HepG2 (cell line): ENCODE measurements around the gene MEAK7. TPM values are rescaled to one million over a fixed set of nuclear protein-coding genes. Genes with fewer than 3 reads are reported as not detected.

Source experiments
- ATAC-seq: fragments of 200-7000 bp; cut with Tn5 transposase; 3 replicates; pipeline ENCODE4 v1.9.1; 2020; ENCODE audit warnings: mild to moderate bottlenecking, moderate library complexity
- BruUV-seq: library from RNA; stranded (reverse); fragments of 400-500 nt; replicated peaks from 2 replicates; lab custom pipeline; 2021; lab: Mats Ljungman, UMichigan
- CTCF ChIA-PET: fragments of 300-600 bp; formaldehyde crosslinking; extraction: SDS; loops from one replicate; lab custom pipeline; 2021; ENCODE audit warnings: low total read pairs, inconsistent platforms, low intra/inter-chr PET ratio; lab: Yijun Ruan, JAX
- POLR2A ChIA-PET: fragments of 350-600 bp; sonication (Branson Sonifier 250); formaldehyde crosslinking; loops from one replicate; lab custom pipeline; 2020; ENCODE audit warnings: antibody characterized with exemption, inconsistent platforms; lab: Yijun Ruan, JAX
- DNase-seq: peaks from one replicate; pipeline ENCODE4 v3.0.0-alpha.2; 2015; ENCODE audit warnings: low spot score
- FAIRE-seq: peaks from 3 replicates; lab custom pipeline; 2011; peaks lifted over from hg19 to GRCh38; lab: Jason Lieb, UNC
- H2AFZ ChIP-seq: one replicate; pipeline ENCODE4 v1.6.1; 2011; ENCODE audit warnings: low read length, inconsistent platforms
- H3K27ac ChIP-seq: fragments of 300-600 bp; 3 replicates; pipeline ENCODE4 v1.8.0; 2011; ENCODE audit warnings: mixed run types, mild to moderate bottlenecking, mixed read lengths, low read length, inconsistent platforms; ENCODE audit not compliant: insufficient read depth; ENCODE audit errors: extremely low read length
- H3K27me3 ChIP-seq, 2 experiments: fragments of 200-600 bp in 1 of 2; 2 replicates in 1 of 2; 3 replicates in 1 of 2; pipeline versions ENCODE4 v1.6.0 to v1.8.0; 2011; ENCODE audit warnings: low read length in 2 of 2, mild to moderate bottlenecking in 2 of 2, moderate library complexity in 2 of 2, inconsistent platforms in 1 of 2; ENCODE audit not compliant: insufficient read depth in 2 of 2, control insufficient read depth in 1 of 2
- H3K36me3 ChIP-seq, 2 experiments: fragments of 200-600 bp in 1 of 2; replicated peaks in 1 of 2; 2 replicates in 1 of 2; 3 replicates in 1 of 2; pipeline versions ENCODE4 v1.5.1 to v1.8.0; 2011; ENCODE audit warnings: low read length in 2 of 2, inconsistent platforms in 1 of 2; ENCODE audit not compliant: insufficient read depth in 2 of 2, control insufficient read depth in 1 of 2
- H3K4me1 ChIP-seq: 2 replicates; pipeline ENCODE4 v1.5.1; 2012; ENCODE audit warnings: low read length, inconsistent platforms; ENCODE audit not compliant: insufficient read depth
- H3K4me2 ChIP-seq: 2 replicates; pipeline ENCODE4 v1.6.0; 2011; ENCODE audit warnings: low read depth, low read length, inconsistent platforms
- H3K4me3 ChIP-seq, 3 experiments: fragments of 200-600 bp in 1 of 3; sonication (generic), shearing (Covaris generic) in 1 of 3; replicated peaks in 1 of 3; 2 replicates each; pipeline ENCODE4 v1.5.1; 2011 to 2016; ENCODE audit warnings: low read length in 3 of 3, inconsistent platforms in 2 of 3, low read depth in 2 of 3, mild to moderate bottlenecking in 2 of 3, control low read depth in 1 of 3, mixed read lengths in 1 of 3; ENCODE audit not compliant: insufficient read depth in 1 of 3
- H3K79me2 ChIP-seq: one replicate; pipeline ENCODE4 v1.6.1; 2011; ENCODE audit warnings: low read length, inconsistent platforms; ENCODE audit not compliant: insufficient read depth
- H3K9ac ChIP-seq: 2 replicates; pipeline ENCODE4 v1.6.0; 2011; ENCODE audit warnings: mild to moderate bottlenecking, low read depth, low read length, inconsistent platforms; ENCODE audit not compliant: insufficient read depth
- H3K9me3 ChIP-seq: 2 replicates; pipeline ENCODE4 v1.5.1; 2012; ENCODE audit warnings: mild to moderate bottlenecking, low read length
- H4K20me1 ChIP-seq: 2 replicates; pipeline ENCODE4 v1.6.0; 2011; ENCODE audit warnings: inconsistent platforms, mild to moderate bottlenecking, low read length, moderate library complexity; ENCODE audit not compliant: insufficient read depth
- TEAD2 ChIP-seq: sonication (generic); formaldehyde crosslinking; IDR thresholded peaks from 2 replicates; pipeline ENCODE4 v1.9.0; 2021; ENCODE audit warnings: missing genetic modification reagents
- ZNF431 ChIP-seq: sonication (generic); formaldehyde crosslinking; IDR thresholded peaks from 2 replicates; pipeline ENCODE4 v1.9.0; 2022; ENCODE audit warnings: missing genetic modification reagents, low read depth, mild to moderate bottlenecking, borderline replicate concordance
- ZNF879 ChIP-seq: sonication (generic); formaldehyde crosslinking; IDR thresholded peaks from 2 replicates; pipeline ENCODE4 v1.8.1; 2023; ENCODE audit warnings: missing genetic modification reagents
- WGBS: methylation state at CpG from one replicate; pipeline ENCODE4 v1.1.6; 2017; ENCODE audit warnings: low lambda C conversion rate; 5-methylcytosine and 5-hydroxymethylcytosine counted together
- in situ Hi-C: cut with HindIII; loops from 2 replicates; pipeline ENCODE4 v1.10.0; 2017; ENCODE audit warnings: low pct_unique_long_range_greater_than_20kb; ENCODE audit not compliant: extremely low pct_ligation_motif_present
- intact Hi-C: fragments of 100-400 bp; cut with micrococcal nuclease; formaldehyde crosslinking; loops from one replicate; pipeline ENCODE4 v1.10.0; 2022; ENCODE audit not compliant: unreplicated experiment
- polyA plus RNA-seq, 8 experiments: library from polyadenylated mRNA; depleted of rRNA in 3 of 8; stranded (reverse) in 7 of 8; unstranded in 1 of 8; fragments of >200 nt; fragmentation: Illumina TruSeq in 4 of 8; extraction: Trizol in 4 of 8; gene quantifications; 2 replicates each; pipeline versions ENCODE4 v1.2.1 to v1.2.3, GENCODE V29; 2011 to 2016; ENCODE audit warnings: low read depth in 4 of 8, missing spikeins in 1 of 8, mixed read lengths in 1 of 8; ENCODE audit not compliant: insufficient read depth in 1 of 8
- total RNA-seq, 5 experiments: library from RNA; depleted of rRNA; stranded (reverse); fragments of >200 nt; fragmentation: Illumina TruSeq; extraction: Trizol; gene quantifications; 2 replicates each; pipeline ENCODE4 v1.2.3, GENCODE V29; 2016; ENCODE audit warnings: low read depth in 1 of 5

MEAK7 gene
- total and polyA plus RNA-seq, 2 of the 13 experiments (the other 11 are each of a cell fraction or from before 2014, with no cell fraction given) = 11.8 to 14.7 TPM

- ATAC-seq = no peak
- no peak for DNase-seq
- Histone ChIP-seq H3K4me2 (no peak overlapping the region), H4K20me1 (no peaks in the 10 kb centered on the region), H3K36me3 (no peaks in the 10 kb centered on the region), H3K9ac (no peak overlapping the region), H3K4me1 (no peaks in the 10 kb centered on the region), H3K9me3 (no peaks in the 10 kb centered on the region), H3K79me2 (no peaks in the 10 kb centered on the region), H3K4me3 (no peak overlapping the region), H3K27ac (no peak overlapping the region), H2AFZ (no peak overlapping the region), H3K27me3 (peaks cover 0 to 5% of the 10 kb centered on the region in 2 experiments; a peak in 2 of 5 replicates)
- ChIA-PET CTCF (no interaction called here), POLR2A (no interaction called here)
- TF ChIP-seq ZNF879 (CRISPR knock-in tag) (no peak), ZNF431 (CRISPR knock-in tag) (no peak), TEAD2 (CRISPR knock-in tag) (no peak)
- WGBS = 74% methylated on average over 5 of the region's 9 CpGs
- intact Hi-C loops (no loop called here), in situ Hi-C loops (no loop called here)
- no TSS peak for BruUV-seq
- no peak for FAIRE-seq
Measured at GRCh38 chr16:84455031-84455430, 49.4 kb downstream of the MEAK7 start.

Other genes with a start within 250 kb of the MEAK7 start
- not detected in 2 replicates for gene WFDC1, start 209.8 kb downstream of the MEAK7 start, total RNA-seq (2016; rRNA removed; fragmentation: Illumina TruSeq; extraction: Trizol)
- gene WFDC1, start 209.8 kb downstream of the MEAK7 start, polyA plus RNA-seq (2011; rRNA removed) = not detected in 2 replicates
- gene ATP2C2, start 136.1 kb downstream of the MEAK7 start, total RNA-seq (2016; rRNA removed; fragmentation: Illumina TruSeq; extraction: Trizol) = not detected in 2 replicates
- 0.05 and 0.07 TPM in 2 replicates for gene ATP2C2, start 136.1 kb downstream of the MEAK7 start, polyA plus RNA-seq (2011; rRNA removed)
- 8.6 and 8.7 TPM in 2 replicates for gene COTL1, start 113.4 kb upstream of the MEAK7 start, total RNA-seq (2016; rRNA removed; fragmentation: Illumina TruSeq; extraction: Trizol)
- gene COTL1, start 113.4 kb upstream of the MEAK7 start, polyA plus RNA-seq (2011; rRNA removed) = 9.7 and 16.9 TPM in 2 replicates
- 23.6 and 24.3 TPM in 2 replicates for gene KLHL36, start 143.9 kb upstream of the MEAK7 start, total RNA-seq (2016; rRNA removed; fragmentation: Illumina TruSeq; extraction: Trizol)
- gene KLHL36, start 143.9 kb upstream of the MEAK7 start, polyA plus RNA-seq (2011; rRNA removed) = 26.0 and 34.9 TPM in 2 replicates
- gene USP10, start 195.3 kb upstream of the MEAK7 start, total RNA-seq (2016; rRNA removed; fragmentation: Illumina TruSeq; extraction: Trizol) = 79.1 and 97.6 TPM in 2 replicates
- 114 and 122 TPM in 2 replicates for gene USP10, start 195.3 kb upstream of the MEAK7 start, polyA plus RNA-seq (2011; rRNA removed)